Subcutaneous abdominal adipose tissue (tissue), 5 donors: Measurements from ENCODE around the gene PRIM2.
"Not testable (repeated sequence)": the region's sequence is repeated elsewhere in the genome, so short reads cannot be mapped to it uniquely, and the experiment has no call there.

Source experiments
- H3K27ac ChIP-seq: one replicate; pipeline ENCODE4 v1.7.0; 2013; ENCODE audit warnings: low read depth, mild to moderate bottlenecking, inconsistent platforms, low read length, moderate library complexity
- H3K27me3 ChIP-seq, 5 donors: one replicate each; pipeline ENCODE4 v1.7.0; 2013; ENCODE audit warnings: low read length in 5 of 5, inconsistent platforms in 1 of 5; ENCODE audit not compliant: control insufficient read depth in 5 of 5, insufficient read depth in 4 of 5
- H3K36me3 ChIP-seq, 5 donors: one replicate each; pipeline ENCODE4 v1.7.0; 2013; ENCODE audit warnings: low read length in 5 of 5; ENCODE audit not compliant: control insufficient read depth in 5 of 5, insufficient read depth in 5 of 5
- H3K4me1 ChIP-seq, 5 donors: one replicate each; pipeline ENCODE4 v1.7.0; 2013; ENCODE audit warnings: low read length in 5 of 5, mild to moderate bottlenecking in 3 of 5, moderate library complexity in 1 of 5; ENCODE audit not compliant: control insufficient read depth in 5 of 5, insufficient read depth in 5 of 5
- H3K4me3 ChIP-seq, 5 donors: one replicate each; pipeline ENCODE4 v1.7.0; 2013; ENCODE audit warnings: low read length in 5 of 5, low read depth in 1 of 5
- H3K9ac ChIP-seq, 5 donors: one replicate each; pipeline ENCODE4 v1.7.0; 2013; ENCODE audit warnings: low read length in 5 of 5, mild to moderate bottlenecking in 4 of 5, moderate library complexity in 3 of 5
- H3K9me3 ChIP-seq, 5 donors: one replicate each; pipeline ENCODE4 v1.7.0; 2013; ENCODE audit warnings: low read length in 5 of 5; ENCODE audit not compliant: control insufficient read depth in 5 of 5
- donor health status: healthy.
- donor health status: healthy.
- donor health status: healthy.
- donor health status: healthy.
- donor health status: healthy.

The PRIM2 gene

DNA sequence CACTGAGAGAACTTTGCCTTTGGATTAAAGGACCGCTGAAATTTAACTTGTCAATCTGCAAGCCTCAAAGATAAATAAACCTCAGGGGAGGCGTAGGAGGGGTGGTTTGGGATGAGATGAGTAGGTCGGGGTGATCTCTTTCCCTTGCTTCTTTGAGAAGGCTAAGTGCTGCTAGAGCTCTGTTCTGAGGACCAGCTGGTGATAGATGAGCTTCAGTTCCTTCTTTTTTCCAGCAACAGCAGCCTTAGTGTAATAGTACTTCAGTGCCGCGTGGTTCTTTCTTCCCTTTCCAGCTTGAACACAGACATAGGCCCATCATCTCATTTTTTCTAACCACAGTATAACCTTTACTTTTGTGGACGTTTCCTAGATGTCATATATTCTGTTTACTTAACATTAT lies 33.0 kb downstream of the PRIM2 start:
- not testable (repeated sequence) for H3K27me3 ChIP-seq, H3K4me1 ChIP-seq, H3K9ac ChIP-seq, H3K27ac ChIP-seq, H3K4me3 ChIP-seq, H3K9me3 ChIP-seq, H3K36me3 ChIP-seq

DNA sequence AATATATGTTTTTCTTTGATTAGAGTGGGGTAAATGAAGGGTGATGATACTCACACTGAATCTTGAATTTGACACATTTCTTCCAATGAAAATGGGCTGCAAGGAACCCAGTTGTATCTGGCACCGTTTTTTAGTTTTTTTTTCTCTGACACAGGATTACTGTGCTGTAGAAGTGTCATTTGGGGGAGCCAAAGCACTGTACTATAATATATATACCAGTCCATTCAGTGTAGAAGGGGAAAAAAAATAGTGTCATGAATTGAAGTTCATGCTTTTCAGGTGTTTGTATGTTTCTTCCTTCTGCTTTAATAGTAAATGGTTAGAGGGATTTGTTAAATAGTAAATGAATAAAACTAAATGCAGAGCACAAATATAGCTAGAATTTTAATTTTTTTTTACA lies 35.2 kb downstream of the PRIM2 start:
- H3K36me3 ChIP-seq, H3K4me1 ChIP-seq, H3K4me3 ChIP-seq, H3K9ac ChIP-seq, H3K9me3 ChIP-seq, H3K27me3 ChIP-seq, H3K27ac ChIP-seq: not testable (repeated sequence)

DNA sequence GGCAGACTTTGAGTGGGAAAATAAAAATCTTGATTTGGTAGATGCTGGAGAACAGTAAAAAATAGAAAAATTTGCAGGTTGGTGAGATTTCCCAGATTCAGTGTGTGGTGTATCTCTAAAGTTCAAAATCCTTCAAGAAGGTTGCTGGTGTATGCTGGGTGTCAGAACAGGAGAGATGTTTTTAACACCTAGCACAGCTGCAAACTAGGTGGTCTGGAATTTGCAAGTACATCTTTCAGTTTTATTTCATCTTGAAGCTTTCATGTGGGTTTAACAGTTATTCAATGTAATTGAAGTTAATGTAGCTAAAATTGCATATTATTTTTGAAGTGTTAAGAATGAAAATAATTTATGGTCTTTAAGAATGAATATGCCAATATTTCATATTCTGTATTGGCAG lies 40.9 kb downstream of the PRIM2 start:
- H3K36me3 ChIP-seq, H3K9ac ChIP-seq, H3K27ac ChIP-seq, H3K4me1 ChIP-seq, H3K9me3 ChIP-seq, H3K27me3 ChIP-seq, H3K4me3 ChIP-seq: not testable (repeated sequence)

DNA sequence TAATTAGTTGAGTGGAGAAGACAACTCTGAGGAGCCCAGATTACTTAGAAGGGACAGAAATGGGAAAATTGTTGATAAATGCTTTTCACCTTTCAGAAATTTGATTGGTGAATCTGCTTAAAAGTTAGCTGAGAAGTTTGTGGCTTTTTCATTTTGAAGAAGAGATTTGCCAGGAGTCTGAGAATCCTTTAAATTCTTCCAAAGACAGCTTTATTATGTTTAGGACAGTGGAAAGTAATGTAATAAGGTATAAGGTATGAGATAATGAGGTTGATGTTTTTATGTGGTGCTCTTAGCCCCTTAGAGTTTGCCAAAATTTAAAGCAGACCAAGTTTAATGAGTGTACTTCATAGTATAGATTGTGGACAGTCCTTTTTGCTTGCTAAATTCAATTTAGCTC lies 42.3 kb downstream of the PRIM2 start:
- not testable (repeated sequence) for H3K36me3 ChIP-seq, H3K27ac ChIP-seq, H3K27me3 ChIP-seq, H3K4me1 ChIP-seq, H3K9me3 ChIP-seq, H3K4me3 ChIP-seq, H3K9ac ChIP-seq

DNA sequence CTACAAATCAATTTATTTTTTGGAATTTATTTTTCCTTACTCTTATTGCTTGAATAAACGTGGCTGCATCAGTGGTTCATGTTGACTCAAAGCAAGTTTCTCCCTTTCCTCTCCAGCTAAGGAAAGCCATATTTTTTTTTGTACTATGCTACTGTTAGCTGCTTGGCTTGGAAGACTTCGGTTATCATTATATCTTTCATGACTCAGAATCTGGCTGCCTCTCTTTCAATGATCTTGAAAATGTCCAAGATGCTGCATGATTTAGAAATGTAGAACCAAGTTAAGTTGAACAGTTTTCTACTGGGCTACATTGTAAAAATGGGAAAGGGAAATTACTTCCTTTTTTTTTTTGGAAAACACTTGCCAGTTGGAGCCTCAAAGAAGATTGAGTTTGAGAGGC lies 44.9 kb downstream of the PRIM2 start:
- not testable (repeated sequence) for H3K27me3 ChIP-seq, H3K36me3 ChIP-seq, H3K4me3 ChIP-seq, H3K9ac ChIP-seq, H3K27ac ChIP-seq, H3K4me1 ChIP-seq, H3K9me3 ChIP-seq

DNA sequence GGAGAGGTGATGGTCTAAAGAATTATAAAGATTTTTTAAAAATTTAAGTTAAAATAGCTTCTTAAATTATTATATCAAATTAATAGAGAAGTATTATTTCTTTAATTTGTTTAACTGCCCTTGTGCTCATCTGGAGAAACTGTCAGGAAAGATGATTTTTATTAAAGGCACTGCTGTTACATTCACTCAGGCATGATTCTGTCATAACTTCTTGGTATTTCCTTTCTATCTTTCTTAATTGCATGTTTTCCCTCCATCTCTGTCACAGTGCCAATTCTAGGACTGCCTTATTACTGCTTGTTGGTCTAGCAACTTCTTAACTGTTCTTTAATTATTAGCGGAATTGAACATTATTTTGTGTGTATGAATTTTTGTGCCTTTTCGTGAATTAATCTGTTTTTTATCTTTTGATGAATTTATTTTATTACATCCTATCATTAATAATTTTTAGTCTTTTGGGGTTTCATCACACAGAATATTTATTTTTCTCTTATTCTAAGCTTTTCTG lies 47.7 kb downstream of the PRIM2 start:
- H3K9ac ChIP-seq, H3K27ac ChIP-seq, H3K27me3 ChIP-seq, H3K4me1 ChIP-seq, H3K9me3 ChIP-seq, H3K36me3 ChIP-seq, H3K4me3 ChIP-seq: not testable (repeated sequence)

DNA sequence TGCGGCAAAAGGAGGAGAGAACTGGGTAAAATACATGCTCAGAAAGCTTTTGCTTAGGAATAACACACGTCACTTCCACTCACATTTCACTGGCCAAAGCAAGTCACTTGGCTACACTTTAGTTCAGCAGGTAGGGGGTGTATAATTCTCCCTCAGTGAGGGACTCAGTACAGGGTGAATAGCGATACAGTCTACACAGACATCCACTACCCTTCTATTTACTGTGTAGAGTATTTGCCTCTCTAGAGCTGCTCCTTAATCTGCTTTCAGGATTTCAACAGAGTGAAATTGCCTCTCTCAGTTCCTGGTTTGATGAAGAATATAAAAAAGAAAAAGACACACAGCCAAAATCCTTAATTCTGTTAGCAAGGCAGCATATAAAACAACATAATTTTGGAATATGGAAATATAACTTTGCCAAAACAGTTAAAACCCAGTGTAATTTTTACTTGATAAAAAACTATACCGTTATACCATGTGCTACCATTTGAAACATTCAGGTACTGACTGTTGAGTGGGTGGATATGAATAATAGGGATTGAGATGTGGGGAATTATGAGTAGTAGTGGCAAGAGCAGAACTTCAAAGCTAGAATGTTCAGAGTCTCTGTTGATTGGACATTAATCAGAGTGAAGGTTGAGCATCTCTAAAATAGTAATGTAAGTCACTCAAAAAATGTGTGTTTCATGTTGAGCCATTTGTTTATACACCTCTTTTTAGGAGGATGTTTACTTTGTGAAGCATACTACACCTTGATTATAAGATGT lies 51.7 kb downstream of the PRIM2 start:
- H3K27me3 ChIP-seq, H3K4me1 ChIP-seq, H3K4me3 ChIP-seq, H3K9ac ChIP-seq, H3K36me3 ChIP-seq, H3K9me3 ChIP-seq, H3K27ac ChIP-seq: not testable (repeated sequence)

DNA sequence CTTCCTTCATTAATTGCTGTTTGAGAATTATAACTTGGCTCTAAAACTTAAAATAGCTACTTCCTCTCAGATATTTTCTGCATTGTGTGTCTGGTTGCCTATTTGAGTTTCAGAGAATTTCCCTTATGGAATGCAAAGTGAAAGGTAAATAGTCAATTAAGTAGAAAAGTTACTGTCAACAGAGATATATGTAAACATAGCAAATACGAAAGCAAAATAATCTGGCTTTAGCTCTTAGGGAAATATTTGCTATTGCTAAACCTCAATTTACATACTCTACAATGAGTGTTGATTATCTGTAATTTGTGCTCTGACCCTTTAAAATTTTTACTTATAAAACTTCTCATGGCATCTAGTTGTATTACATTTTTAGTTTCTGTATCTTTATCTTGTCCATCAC lies 54.3 kb downstream of the PRIM2 start:
- not testable (repeated sequence) for H3K4me1 ChIP-seq, H3K27ac ChIP-seq, H3K27me3 ChIP-seq, H3K36me3 ChIP-seq, H3K9ac ChIP-seq, H3K4me3 ChIP-seq, H3K9me3 ChIP-seq

DNA sequence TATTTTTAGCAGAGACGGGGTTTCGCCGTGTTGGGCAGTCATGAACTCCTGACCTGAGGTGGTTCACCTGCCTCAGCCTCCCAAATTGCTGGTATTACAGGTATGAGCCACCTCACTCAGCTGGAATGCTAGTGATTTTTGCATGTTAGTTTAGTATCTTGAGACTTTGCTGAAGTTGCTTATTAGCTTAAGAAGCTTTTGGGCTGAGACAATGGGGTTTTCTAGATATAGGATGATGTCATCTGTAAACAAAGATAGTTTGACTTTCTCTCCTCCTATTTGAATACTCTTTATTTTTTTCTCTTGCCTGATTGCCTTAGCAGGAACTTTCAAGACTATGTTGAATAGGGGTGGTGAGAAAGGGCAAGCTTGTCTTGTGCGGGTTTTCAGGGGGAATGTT lies 57.3 kb downstream of the PRIM2 start:
- H3K27me3 ChIP-seq, H3K4me3 ChIP-seq, H3K27ac ChIP-seq, H3K9me3 ChIP-seq, H3K36me3 ChIP-seq, H3K9ac ChIP-seq, H3K4me1 ChIP-seq: not testable (repeated sequence)

DNA sequence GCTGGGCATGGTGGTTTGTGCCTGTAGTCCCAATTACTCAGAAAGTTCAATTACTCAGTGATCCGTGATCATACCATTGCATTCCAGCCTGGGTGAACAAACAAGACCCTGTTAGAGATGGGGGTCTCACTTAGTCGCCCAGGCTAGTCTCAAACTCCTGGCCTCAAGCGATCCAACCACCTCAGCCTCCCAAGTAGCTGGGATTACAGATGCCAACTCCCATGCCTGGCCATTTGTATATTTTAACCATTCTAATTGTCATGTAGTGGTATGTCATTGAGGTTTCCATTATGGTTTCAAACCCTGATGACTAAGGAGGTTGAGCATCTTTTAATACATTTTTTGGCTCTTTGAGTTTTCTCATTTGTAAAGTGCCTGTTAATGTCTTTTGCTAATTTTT lies 58.7 kb downstream of the PRIM2 start:
- not testable (repeated sequence) for H3K9me3 ChIP-seq, H3K27ac ChIP-seq, H3K9ac ChIP-seq, H3K36me3 ChIP-seq, H3K27me3 ChIP-seq, H3K4me1 ChIP-seq, H3K4me3 ChIP-seq

DNA sequence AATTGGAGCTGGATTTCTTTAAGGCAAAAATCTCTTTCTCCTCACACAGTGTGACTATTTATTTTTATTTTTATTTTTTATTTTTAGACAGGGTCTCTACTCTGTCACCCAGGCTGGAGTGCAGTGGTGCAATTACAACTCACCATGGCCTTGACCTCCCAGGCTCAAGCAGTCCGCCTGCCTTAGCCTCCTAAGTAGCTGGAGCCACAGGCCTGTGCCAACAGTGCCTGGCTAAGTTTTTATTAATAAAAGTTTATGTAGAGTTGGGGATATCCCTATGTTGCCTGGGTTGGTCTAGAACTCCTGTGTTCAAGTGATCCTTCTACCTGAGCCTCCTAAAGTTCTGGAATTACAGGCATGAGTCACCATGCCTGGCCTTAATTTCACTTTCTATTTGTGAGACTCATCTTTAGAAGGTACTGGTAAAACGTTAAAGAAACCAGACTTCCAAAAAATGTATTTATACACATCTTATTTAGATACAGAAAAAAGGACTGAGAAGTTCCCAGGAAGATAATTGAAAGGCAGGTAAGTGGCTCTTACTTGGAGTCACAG lies 71.7 kb downstream of the PRIM2 start:
- H3K4me3 ChIP-seq, H3K27me3 ChIP-seq, H3K9me3 ChIP-seq, H3K27ac ChIP-seq, H3K9ac ChIP-seq, H3K4me1 ChIP-seq, H3K36me3 ChIP-seq: not testable (repeated sequence)
